ENCODE data around the gene NCKIPSD.

Gene NCKIPSD

GRCh38 chr3:48662145-48662752 is 23.5 kb downstream of the NCKIPSD start:
- Histone ChIP-seq H3K4me3 (ENCODE audit: low read depth, low read length) (peak overlapping the region; percentile 65), H3K36me3 (peaks cover 39% of the 10 kb centered on the region), H3K27me3 (no peaks in the 10 kb centered on the region), H3K9me3 (no peaks in the 10 kb centered on the region), H3K4me1 (no peaks in the 10 kb centered on the region)
- DNase-seq: peak; percentile 30
- no peak for TF ChIP-seq CTCF (IDR thresholded peaks at IDR 0.05; ENCODE audit: low read depth, low read length)

GRCh38 chr3:48661501-48662144 is 24.1 kb downstream of the NCKIPSD start:
- Histone ChIP-seq H3K36me3 (peaks cover 43% of the 10 kb centered on the region), H3K4me1 (no peaks in the 10 kb centered on the region), H3K9me3 (no peaks in the 10 kb centered on the region), H3K27me3 (no peaks in the 10 kb centered on the region), H3K4me3 (ENCODE audit: low read depth, low read length) (peak overlapping the region; percentile 65)
- no peak for TF ChIP-seq CTCF (IDR thresholded peaks at IDR 0.05; ENCODE audit: low read depth, low read length)
- DNase-seq: no peak

- TF ChIP-seq CTCF (IDR thresholded peaks at IDR 0.05; ENCODE audit: low read depth, low read length): no peak
- DNase-seq: no peak
- no peak overlapping the region for H3K4me3 ChIP-seq (ENCODE audit: low read depth, low read length)
Observed at GRCh38 chr3:48660800-48661400, 24.8 kb downstream of the NCKIPSD start.

GRCh38 chr3:48656841-48657281 is 28.9 kb downstream of the NCKIPSD start:
- Histone ChIP-seq H3K4me1 (no peaks in the 10 kb centered on the region), H3K9me3 (no peaks in the 10 kb centered on the region), H3K36me3 (peaks cover 47% of the 10 kb centered on the region), H3K4me3 (ENCODE audit: low read depth, low read length) (no peak overlapping the region), H3K27me3 (no peaks in the 10 kb centered on the region)
- DNase-seq: no peak
- TF ChIP-seq CTCF (IDR thresholded peaks at IDR 0.05; ENCODE audit: low read depth, low read length): no peak

More at GRCh38 chr3:48660800-48661400, 24.8 kb downstream of the NCKIPSD start:
- Histone ChIP-seq H3K4me1 (no peaks in the 10 kb centered on the region), H3K27me3 (no peaks in the 10 kb centered on the region), H3K9me3 (no peaks in the 10 kb centered on the region), H3K36me3 (peaks cover 47% of the 10 kb centered on the region)

DNA sequence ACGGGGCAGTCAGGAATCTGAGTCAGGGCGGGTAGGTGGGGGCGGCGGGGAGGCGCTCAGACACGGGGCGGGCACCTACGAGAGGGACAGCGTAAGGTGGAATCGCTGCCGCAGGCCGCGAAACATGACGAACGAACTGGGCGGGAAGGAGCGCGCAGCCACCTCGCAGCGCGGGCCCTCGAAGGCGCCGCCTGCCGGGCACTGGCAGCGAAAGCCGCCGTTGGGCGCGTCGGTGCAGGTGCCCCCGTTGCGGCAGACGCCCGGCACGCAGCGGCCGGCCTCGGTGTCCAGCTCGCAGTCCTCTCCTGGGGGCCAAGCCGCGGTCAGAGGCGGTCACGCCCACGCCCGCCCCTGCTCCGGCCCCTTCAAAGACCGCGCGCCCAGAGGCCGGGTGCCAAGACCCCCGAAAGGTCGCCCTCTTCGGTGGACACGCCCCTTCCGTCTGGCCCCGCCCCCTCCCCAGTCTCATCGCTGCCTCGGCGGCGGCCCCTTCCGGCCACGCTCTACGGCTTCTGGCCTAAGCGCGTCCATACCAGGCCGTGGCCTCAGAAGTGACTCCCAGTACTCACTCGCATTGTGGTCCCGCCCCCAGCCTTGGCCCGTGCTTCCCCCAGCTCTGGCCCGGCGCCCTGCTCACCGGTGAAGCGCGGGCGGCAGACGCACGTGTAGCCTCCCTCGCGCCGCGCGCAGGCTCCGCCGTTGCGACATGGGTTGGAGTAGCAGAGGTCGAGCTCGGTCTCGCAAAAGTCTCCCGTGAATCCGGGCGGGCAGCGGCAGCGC is 29.5 kb downstream of the NCKIPSD start:
- H3K4me3 ChIP-seq (ENCODE audit: low read depth, low read length): no peak overlapping the region
- no peaks in the 10 kb centered on the region for H3K4me1 ChIP-seq
- H3K9me3 ChIP-seq: no peaks in the 10 kb centered on the region
- no peak for TF ChIP-seq CTCF (IDR thresholded peaks at IDR 0.05; ENCODE audit: low read depth, low read length)
- no peaks in the 10 kb centered on the region for H3K27me3 ChIP-seq
- DNase-seq: no peak
- H3K36me3 ChIP-seq: peaks cover 42% of the 10 kb centered on the region

Measured in BE2C (cell line).